ENCODE data around the gene CLIC4.
"Not testable (repeated sequence)": the region's sequence is repeated elsewhere in the genome, so short reads cannot be mapped to it uniquely, and the experiment has no call there.

DNA sequence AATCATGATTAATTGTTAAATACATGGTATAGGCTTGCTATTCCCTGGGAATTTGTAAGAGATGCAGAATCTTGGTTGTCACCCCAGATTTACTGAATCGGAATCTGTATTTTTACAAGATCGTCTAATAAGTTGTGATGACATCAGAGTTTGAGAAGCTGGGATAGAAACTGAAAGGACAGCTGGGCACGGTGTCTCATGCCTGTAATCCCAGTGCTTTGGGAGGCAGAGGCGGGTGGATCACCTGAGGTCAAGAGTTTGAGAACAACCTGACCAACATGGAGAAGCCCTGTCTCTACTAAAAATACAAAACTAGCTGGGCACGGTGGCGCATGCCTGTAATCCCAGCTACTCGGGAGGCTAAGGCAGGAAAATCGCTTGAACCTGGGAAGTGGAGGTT is 35.4 kb downstream of the CLIC4 start:
- TF ChIP-seq, protein P1, sequence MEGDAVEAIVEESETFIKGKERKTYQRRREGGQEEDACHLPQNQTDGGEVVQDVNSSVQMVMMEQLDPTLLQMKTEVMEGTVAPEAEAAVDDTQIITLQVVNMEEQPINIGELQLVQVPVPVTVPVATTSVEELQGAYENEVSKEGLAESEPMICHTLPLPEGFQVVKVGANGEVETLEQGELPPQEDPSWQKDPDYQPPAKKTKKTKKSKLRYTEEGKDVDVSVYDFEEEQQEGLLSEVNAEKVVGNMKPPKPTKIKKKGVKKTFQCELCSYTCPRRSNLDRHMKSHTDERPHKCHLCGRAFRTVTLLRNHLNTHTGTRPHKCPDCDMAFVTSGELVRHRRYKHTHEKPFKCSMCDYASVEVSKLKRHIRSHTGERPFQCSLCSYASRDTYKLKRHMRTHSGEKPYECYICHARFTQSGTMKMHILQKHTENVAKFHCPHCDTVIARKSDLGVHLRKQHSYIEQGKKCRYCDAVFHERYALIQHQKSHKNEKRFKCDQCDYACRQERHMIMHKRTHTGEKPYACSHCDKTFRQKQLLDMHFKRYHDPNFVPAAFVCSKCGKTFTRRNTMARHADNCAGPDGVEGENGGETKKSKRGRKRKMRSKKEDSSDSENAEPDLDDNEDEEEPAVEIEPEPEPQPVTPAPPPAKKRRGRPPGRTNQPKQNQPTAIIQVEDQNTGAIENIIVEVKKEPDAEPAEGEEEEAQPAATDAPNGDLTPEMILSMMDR (IDR thresholded peaks at IDR 0.05; ENCODE audit: control extremely low read depth in 1 of 3, insufficient read depth in 1 of 3, low read depth in 1 of 3, low read length in 3 of 3), result not testable (repeated sequence)
- not testable (repeated sequence) for TF ChIP-seq POLR2A (IDR thresholded peaks at IDR 0.05; ENCODE audit: control extremely low read depth in 1 of 2, low read depth in 2 of 2, low read length in 2 of 2); FOSL1 (IDR thresholded peaks at IDR 0.05; ENCODE audit: insufficient read depth, low read depth, low read length); EZH2 (IDR thresholded peaks at IDR 0.05; ENCODE audit: low read depth, low read length, severe bottlenecking); SIN3A (conservative IDR thresholded peaks at IDR 0.05 in 1 of 2, IDR thresholded peaks at IDR 0.05 in 1 of 2; ENCODE audit: low read depth in 1 of 2, low read length in 2 of 2)
